ENCODE measurements around the gene NPR3.

NPR3 gene

DNA sequence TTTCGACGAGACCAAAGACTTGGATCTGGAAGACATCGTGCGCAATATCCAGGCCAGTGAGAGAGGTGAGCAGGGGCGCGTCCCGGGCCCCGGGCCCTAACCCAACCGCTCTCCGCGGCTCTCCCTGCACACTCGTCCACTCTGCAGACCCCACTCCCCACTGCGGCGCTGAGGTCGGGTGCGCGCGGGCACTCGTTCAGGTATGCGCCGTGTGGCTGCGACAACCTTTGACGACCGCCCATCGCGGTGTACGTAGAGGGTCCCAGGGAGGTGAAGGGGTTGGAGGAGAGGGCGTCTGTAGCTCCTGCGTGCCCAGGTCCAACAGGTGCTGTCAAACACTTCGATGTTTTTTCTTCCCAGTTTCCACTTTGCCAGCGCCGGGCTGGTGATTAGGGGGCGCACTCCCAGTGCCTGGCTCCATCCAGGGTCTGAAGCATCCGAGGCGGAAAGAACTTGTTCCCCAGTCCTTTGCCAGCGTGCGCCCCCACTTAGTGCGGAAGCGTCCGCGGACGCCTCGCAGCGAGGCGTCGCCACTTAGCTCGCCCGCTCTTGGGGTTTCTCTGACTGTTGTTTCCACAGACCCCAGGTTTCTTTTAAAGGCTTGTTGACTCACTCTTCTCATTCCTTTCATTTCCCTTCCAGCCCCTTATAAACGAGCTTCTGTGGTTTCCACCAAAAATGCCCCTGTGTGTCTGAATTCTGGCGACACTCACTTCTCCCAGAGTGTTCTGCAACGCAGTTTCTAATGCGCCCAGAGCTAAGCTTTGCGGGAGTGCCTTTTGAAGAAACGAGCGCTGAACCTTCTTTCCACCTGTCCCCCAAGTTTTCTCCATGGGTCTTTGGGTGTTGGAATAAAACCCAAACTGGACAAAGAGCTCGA is 1.6 kb downstream of the NPR3 start:
- FAIRE-seq = no peak

DNA sequence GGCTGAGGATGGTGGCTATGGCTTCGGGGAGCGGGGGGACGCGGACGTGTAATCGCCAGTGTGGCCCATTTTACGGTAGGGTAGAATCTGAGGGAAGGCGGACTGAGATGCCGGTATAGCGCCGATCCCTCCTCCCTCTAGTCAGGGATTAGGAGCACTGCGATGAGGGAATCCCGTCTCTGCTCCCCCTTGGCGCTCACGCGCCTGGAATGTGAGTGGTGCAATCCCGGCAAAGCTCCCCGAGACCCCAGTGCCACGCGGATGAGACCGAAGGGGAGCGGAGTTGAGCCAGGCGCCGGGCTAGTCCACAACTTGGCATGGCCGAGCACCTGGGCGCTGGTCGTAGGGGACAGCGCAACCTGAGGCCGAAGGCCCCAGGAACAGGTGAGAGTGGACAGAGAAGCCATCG is 2.2 kb downstream of the NPR3 start:
- no peak for FAIRE-seq

DNA sequence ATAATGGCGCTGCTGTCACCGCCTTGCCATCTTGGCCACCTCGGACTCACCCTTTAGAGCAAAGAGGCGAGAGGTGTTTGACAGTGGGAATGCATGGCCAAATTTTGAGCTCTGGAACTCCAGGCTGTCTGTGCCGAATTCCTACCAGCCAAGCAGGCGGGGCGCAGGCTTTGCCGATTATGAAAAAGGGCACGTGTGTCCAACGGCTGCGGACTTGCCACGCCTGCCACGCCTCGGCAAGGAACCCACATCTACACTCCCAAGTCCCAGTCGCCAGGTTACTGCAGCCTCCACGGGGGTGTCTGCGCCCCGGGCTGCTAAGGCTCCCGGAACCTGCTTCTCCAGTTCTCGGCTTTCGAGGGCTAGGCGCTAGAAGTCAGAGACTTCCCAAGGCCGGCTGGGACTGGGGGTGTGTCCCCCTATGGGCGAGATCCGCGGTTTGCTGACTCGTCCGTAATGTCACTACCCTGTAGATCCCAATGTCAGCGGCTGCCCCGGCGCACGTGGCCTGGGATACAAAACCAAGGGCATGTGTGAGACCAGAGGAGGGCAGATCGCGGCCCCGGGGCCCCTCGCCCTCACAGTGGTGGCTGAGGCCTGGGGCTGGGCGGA is 2.8 kb downstream of the NPR3 start:
- no peak for FAIRE-seq

DNA sequence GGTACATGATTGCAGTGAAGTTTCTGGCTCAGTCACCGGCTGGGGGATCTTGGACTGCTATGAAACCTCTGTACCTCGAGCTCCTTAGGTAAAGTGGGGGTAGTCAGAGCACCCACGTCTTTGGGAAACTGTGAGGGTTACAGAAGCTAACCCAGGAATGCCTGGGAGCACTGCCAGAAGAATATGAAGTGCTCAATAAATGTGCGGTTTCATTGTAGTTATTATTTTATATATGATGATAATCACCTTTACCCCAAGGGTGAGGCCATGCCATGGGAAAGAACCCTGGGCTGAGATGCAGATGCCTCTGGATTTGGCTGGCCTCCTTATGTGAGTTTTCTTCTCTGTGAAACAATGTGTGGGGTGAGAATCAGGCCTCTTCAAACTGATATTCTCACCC is 3.7 kb downstream of the NPR3 start:
- FAIRE-seq = no peak

DNA sequence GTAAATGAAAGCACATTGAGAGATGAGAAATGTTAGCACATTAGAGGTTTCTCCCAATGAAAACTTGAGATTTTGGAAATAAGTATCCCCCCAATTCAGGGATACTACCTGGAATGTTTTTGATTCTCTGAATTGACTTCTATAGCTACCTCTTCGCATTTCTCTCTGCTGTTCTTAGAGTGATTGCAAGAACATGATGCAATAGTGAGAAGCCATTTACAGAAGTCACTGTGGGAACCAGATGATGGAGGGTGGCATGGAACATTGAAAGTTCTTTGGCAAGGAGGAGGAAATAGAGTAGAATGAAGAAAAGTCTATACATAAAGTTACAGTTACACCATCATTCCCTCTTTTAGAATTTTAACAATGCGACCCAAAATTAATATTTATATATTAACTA is 9.2 kb downstream of the NPR3 start:
- FAIRE-seq = no peak

DNA sequence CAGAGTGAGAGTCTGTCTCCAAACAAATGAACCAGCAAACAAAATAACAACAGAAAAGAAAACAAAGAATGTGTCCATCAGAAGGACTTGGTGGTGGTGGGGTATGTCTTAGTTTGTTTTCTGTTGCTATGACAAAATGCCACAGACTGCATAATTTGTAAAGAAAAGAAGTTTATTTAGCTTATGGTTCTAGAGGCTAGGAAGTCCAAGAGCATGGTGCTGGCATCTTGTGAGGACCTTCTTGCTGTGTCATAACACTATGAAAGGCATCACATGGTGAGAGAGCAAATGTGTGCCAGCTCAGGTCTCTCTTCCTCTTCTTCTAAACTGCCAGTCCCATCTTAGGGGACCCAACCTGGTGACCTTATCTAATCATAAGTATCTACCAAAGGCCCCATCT is 10.5 kb downstream of the NPR3 start:
- no peak for FAIRE-seq

DNA sequence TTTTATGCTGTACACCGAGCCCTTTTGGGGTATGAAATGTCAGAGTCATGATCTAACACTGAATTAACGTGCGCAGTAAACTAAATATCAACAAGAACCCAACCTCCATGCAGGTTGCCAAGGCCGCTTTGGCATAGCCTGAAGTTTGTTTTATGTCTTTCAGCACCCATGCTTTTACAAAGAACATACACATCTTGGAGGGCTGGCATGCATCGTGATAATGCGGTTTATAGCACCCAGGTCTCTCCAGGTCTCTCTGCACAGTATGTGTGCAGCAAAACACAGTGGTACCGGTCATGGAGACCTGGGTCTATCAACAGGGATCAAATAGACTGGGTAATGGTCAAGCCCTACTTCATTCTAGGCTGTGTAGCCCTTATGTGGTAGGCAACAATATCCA is 11.8 kb downstream of the NPR3 start:
- FAIRE-seq = no peak

DNA sequence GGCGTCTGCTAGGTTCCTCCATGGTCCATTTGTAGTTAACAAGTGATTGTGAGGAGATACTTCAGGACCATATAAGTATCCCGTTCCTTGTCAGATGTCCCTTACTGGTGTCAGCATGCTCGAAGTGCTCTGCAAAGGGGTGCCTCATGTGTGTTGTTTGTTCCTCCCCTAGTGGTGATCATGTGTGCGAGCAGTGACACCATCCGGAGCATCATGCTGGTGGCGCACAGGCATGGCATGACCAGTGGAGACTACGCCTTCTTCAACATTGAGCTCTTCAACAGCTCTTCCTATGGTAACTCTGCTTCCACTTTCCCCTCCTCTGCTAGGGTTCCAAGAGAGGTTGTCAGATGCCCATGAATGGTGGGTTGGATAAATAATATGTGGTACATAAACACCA is 13.4 kb downstream of the NPR3 start:
- no peak for FAIRE-seq

DNA sequence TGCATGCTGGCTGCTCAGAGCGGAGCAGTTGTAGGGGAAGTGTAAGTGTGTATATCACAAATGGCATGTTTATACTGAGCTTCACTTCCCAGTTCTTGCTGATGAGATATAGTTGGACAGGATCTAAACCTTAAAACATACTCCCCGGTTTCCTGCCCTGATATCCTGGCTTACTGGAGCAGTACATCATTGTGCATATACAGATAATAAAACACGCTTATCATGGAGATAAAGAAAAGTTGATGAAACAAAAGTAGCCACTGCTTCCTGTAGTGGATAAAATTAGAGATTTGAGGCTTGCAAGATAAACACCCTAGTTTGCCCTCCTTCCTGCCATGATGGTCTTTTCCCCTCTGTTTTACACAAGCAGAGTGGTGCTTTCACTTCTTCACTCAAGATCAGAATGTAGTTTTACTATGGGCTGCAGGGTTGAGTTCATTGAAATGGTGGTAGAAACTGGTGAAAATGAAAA is 15.0 kb downstream of the NPR3 start:
- no peak for FAIRE-seq

DNA sequence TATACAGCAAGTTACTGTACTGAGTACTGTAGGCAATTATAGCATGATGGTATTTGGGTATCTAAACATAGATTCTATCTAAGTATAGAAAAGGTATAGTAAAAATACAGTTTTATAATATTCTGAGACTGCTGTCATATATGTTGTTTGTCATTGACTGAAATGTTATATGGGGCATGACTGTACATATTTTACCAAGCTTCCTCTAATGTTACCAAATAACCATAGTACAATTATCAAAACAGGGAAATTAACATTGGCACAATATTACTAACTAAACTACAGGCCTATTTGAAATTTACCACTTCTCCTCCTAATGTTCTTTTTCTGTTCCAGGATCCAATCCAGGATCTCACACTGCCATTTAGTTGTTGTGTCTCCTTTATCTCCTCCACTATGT is 18.5 kb downstream of the NPR3 start:
- no peak for FAIRE-seq

DNA sequence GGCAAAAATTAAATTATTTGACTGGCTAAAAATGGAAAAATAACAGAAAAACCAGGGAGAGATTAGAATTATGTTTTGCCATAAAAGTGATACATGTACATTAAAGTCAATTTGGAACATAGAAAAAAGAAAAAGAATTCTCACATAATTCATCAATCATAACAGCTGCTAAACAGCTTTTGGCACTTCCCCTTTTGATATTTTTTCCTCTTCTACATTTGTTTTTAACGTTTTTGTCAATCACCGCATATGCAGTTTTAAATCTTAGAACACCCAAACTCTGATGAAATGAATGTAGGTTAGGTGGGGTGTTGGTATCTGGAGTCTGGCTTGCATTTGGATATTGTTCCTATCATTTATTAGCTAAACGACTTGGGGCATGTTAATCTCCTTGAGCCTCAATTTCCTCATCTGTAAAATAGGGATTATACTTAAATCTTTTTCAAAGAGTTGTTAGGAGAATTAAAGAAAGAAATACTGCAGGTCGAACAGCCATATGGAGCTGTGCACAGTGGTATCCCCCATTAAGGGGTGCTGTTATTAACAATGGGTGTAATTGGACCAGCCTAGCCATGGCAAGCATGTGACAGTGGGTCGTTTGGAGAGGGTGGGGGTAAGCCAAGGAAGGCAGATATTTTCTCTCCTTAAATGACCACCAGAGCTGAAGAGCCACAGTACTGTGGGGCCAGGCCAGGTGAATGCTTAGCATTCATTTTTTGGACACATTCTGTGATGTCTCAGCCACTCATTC is 22.6 kb downstream of the NPR3 start:
- FAIRE-seq = no peak

DNA sequence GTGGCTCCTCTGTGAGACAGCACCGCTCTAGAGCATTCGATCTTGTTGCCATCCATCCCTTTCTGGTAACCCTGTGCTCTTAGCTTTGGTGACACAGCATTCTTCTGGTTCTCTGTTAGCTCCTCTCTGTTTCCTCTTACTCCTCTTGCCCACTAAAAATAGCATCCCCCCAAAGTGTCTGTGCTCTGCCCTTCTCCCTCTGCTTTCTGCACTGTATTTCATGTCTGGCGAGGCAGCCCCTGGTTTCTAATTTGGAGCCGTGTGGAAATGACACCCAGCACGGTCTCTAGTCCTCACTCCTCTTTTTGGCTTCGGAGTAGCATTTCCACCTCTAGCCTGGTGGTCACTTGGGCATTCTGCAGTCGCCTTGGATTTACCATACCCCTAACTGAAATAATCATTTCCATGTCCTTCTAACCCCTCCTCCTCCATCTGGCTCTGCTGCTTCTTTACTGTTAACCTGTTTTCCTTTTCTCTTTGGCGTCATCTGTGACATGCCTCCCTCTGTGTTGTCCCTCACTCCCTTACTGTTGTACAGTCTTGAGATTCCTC is 23.8 kb downstream of the NPR3 start:
- FAIRE-seq = no peak

DNA sequence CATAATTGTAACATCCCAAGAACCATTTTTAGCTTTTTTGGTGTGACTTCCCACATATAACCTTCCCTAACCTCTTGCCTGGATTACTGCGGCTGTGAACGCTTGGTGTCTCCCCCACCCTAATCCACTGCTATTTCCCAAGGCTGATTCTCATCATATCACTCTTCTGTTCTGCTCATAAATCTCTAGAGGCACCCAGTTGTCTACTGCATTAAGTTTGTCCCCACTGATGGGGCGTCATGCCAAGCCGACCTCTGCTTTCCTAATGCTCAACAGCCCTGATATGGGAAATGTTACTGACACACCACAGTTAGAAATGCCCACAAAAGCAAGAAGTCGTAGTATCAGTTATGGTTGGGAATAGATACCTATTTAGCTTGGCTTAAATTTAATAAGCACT is 24.4 kb downstream of the NPR3 start:
- FAIRE-seq = no peak

DNA sequence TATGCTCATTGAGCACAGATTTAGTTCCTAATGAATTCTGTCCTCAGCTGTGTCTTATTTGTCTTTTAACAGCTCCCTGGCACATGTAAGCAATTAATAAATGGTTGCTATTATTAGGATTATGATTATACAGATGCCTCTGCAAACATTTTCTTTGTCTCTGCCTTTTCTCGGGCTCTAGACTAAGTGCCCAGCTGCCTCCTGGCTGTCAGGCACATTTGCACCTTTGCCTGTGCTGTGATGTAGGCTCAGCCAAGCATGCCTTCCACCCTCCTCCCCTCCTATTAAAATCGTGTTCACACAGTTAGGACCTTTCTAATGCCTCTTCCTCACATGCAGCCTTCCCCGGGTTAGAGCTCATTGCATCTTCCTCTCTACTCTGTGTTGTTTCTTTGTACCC is 25.7 kb downstream of the NPR3 start:
- no peak for FAIRE-seq

DNA sequence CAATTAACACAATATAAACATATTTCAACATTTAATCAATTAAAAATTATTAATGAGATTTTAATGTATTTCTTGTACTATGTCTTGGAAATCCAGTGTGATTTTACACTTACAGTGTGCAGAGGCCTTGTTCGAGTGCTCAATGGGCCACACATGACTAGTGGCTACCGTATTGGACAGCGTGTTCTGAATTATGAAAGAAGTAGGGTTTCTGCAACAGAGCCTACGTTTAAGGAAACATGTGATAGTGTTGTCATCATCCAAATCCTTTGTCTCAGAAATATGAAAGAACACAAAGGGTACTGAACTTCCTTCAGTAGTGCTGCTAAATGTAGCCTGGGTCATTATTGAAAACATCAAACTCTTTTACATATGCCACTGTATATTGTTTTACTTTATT is 29.5 kb downstream of the NPR3 start:
- FAIRE-seq = no peak

DNA sequence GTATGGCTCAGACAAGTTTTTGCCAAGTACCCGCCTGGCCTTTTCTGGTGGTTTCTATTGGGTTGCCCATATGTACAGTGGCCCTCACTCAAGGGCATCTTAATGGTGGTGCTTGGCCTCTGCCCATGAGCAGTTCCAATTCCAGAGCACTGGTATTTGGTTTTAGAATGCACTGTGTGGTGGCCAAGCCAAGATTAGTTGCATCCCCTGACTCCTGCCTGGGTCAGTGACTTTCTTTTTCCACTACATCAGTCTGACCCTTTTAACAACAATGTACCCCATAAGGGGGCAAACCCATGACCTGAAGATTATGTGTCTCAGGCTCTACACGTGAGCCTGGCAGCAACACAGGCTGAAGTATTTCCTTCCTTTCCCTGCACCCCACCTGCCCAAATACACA is 34.2 kb downstream of the NPR3 start:
- no peak for FAIRE-seq

DNA sequence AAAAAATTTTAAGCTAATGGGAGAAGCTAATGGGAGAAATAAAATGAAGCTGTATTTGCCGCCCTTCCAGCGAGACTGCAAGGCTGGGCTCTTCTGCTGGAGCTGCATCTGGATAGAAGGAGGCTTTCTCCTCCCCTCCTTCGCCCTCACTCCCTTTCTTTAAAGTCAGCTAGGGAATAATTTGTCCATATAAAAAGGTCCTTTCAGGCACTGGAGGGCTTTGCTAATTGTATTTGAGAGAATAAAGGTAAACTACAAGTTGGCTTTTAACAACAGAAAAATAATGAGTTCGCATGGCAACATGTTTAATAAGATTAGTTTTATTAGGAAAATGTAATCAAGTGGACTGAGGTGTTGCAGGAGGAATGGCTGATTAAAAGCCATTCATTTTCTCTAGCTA is 41.3 kb downstream of the NPR3 start:
- no peak for FAIRE-seq

DNA sequence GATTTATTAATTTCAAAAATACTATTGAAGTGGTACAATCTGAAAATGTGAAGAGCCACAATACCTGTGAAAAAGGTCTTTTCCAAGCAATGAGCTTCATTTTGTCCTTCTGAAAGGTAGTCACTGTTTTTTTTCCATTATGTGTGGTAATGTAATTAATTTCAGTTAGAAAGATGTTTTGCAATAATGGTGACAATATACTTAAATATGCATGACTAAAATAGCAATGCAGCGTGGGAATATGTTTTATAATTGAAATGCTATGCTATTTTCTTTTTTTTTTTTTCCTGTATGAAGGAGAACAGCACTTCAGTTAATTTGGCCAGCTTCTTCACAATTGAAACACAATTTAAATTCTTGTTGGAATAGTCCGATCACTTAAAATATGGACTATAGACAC is 41.9 kb downstream of the NPR3 start:
- no peak for FAIRE-seq

DNA sequence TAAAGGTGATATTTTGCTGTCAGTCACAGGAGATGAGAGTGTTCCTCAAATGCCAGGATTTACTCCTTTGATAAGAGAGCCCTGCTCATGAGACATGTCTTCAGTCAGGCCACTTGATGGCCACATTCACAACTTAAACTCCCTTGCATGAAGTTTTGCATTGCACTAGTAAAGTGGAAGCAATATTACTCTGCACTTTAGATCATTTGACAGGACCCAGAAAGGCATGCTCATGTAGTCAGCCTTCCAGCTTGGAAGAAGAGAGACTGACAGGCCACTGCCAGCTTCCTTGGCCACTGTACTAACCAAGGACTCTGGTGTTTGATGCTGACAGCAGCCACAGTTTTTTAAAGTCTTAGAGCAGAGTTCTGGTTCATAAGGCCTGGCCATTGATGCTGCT is 42.6 kb downstream of the NPR3 start:
- no peak for FAIRE-seq

DNA sequence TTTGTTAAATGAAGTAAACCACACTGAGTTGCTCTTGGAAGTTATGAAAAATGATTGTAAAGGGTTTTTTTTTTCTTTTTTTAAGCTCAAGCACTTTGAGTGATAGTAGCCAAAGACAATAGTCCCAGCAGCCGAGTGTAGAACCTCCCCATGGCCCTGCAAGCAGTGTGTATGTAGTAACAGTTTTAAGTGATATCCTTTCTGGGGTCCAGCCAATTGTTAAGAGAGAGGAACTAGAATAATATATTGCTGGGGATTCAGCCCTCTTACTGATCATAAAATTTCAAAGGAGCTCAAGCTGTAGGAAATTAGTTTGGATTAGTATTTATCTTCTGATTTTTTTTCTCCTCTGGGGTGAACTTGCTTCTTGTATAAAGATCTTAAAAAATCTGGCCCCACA is 43.2 kb downstream of the NPR3 start:
- no peak for FAIRE-seq

DNA sequence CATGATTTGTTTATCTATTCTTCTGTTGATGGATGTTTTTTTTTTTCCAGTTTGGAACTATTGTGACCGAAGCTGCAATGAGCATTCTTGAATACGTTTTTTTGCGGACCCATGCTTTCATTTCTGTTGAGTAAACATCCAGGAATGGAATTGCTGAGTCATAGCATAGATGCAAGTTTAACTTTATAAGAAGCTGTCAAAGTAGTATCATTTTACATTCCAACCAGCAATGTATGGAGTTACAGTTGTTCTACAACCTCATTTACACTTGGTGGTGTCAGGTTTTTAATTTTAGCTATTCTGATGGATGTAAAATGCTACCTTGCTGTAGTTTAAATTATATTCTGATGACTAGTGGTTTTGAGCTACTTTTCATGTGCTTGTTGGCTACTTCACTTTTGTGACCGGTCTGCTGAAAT is 49.0 kb downstream of the NPR3 start:
- no peak for FAIRE-seq

DNA sequence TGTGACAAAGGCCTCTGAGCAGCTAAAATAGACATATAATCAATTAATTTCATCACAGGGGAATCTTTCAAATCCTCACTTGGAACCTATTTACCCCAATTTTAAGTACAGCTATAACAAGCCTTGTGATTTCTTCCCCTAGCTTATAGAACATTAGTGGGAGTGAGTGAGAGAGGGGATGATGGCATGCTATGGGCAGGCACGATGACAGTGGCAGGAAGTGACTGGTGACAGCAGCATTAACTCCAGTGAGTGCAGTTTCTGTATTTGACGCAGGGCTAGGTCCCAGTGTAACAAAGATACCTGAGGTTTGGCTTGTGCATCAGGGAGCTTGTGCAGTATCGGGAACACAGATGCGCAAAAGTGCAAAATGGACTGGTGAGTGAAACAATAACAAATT is 54.1 kb downstream of the NPR3 start:
- no peak for FAIRE-seq

DNA sequence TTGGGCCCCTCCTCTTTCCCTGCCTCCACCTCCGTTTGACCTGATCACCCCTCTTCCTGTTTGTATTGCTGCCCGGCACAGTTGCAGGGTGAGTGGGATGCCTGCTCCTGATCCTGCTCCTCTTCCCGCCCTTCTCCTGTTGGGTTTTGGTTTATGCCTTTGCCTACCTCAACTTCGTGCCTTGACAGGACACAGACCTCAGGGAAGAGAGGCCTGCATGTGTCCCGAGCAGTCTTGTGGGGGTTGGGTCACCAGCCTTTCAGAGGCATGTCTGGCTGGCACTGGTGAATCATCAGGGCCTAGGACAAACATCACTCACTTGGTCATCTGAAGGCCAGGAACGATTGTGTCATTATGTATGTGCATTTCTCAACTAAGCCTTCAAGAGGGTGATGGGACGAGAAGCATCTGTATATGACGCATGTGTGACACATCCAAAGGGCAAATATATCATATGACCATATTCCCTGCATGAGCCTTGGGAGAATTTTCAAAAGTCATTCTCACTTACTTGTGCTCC is 56.9 kb downstream of the NPR3 start:
- no peak for FAIRE-seq

Data from TTC549 (cell line).